Ascending aorta (tissue), 2 donors: Measurements from ENCODE around the gene DYNC1LI1. TPM values are rescaled to one million over a fixed set of nuclear protein-coding genes. Genes with fewer than 3 reads are reported as not detected.

Source experiments
- DNase-seq, 2 donors: peaks; one replicate each; pipeline ENCODE4 v3.0.0-alpha.2; 2019; ENCODE audit warnings: low spot score in 2 of 2
- H3K27ac ChIP-seq, 2 donors: fragments of 200-600 bp; sonication (generic); one replicate each; pipeline ENCODE4 v1.5.1; 2016 to 2017; ENCODE audit warnings: mild to moderate bottlenecking in 1 of 2
- H3K27me3 ChIP-seq: fragments of 200-600 bp; sonication (generic); one replicate; pipeline ENCODE4 v1.5.1; 2017
- H3K36me3 ChIP-seq, 2 donors: fragments of 200-600 bp; sonication (generic); one replicate each; pipeline ENCODE4 v1.5.1; 2016
- H3K4me1 ChIP-seq, 2 donors: fragments of 200-600 bp; sonication (generic); one replicate each; pipeline ENCODE4 v1.5.1; 2016 to 2017; ENCODE audit warnings: mild to moderate bottlenecking in 1 of 2
- H3K4me3 ChIP-seq, 2 donors: fragments of 200-600 bp; sonication (generic); one replicate each; pipeline ENCODE4 v1.5.1; 2016 to 2017; ENCODE audit warnings: mild to moderate bottlenecking in 1 of 2
- H3K9me3 ChIP-seq, 2 donors: fragments of 200-600 bp; sonication (generic); one replicate each; pipeline ENCODE4 v1.5.1; 2016
- intact Hi-C: fragments of 100-400 bp; cut with DNase I; formaldehyde crosslinking; loops from one replicate; pipeline ENCODE4 v1.15.1; 2023
- total RNA-seq: library from RNA; depleted of rRNA; stranded (reverse); fragments of >200 nt; gene quantifications from one replicate; pipeline ENCODE4 v1.1.0, GENCODE V29; 2016
- TF ChIP-seq, protein P1 (sequence below), 3 experiments: fragments of 200-600 bp in 2 of 3; fragments of 450-650 bp in 1 of 3; sonication (generic) in 2 of 3; IDR thresholded peaks; one replicate each; pipeline ENCODE4 v1.5.1; 2016 to 2019; ENCODE audit warnings: antibody characterized with exemption in 3 of 3, mild to moderate bottlenecking in 1 of 3, moderate library complexity in 1 of 3

The DYNC1LI1 gene
- total RNA-seq, 1 donor from 2014 or later, result 22.1 TPM

DNA sequence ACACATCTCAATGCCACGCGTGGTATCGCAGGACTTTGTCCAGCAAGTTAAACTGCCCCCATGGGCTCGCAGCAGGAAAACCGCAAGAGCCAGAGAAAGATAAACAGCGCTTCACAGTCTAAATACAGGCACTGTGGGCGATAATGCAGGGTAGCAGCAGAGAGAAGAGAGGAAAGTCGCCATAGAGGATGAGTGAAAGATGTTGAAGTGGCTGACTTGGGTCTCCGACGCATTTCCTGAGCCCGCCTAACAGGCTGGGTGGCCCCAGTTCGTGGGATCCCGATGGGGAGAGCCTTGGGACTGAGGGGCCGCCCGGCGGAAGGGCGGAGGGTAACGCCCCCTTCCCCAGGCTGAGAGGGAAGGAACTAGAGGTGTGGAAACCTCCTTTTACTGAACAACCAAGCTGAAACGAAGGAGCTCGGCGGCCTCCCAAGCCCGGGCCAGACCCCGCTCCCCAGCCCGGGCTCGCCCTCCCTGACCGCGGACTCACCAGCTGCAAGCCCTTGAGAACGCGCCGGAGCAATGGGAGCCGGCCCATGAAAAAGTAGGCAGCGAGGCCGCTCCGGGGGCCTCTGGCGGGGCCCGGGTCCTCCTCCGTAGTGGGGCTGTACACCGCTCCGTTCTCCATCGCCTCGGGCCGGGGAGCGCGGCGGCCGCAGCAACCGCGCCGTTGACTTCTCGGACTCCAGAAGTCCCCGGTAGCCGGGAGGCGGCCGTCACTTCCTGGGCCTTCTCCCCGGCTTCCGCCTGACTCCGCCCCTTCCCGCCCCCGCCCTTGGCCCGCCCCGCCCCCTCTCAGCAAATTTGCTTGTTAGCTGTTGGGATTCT, 68.3 kb downstream of the DYNC1LI1 start, which contains the start of gene CMTM6:
CMTM6 (minus strand) TSS at position 735 of the 828 bp plus-strand sequence; CDS start at position 628, 107 bp downstream.
- Histone ChIP-seq H3K27ac (peak within 1 kb of the TSS; percentile 95 to 99), H3K36me3 (no peaks in the 10 kb centered on the region), H3K4me3 (peak within 1 kb of the TSS; percentile 70 to 85), H3K9me3 (no peaks in the 10 kb centered on the region), H3K4me1 (peaks cover 0 to 10% of the 10 kb centered on the region in 2 donors), H3K27me3 (no peaks in the 10 kb centered on the region)
- TF ChIP-seq, protein P1, sequence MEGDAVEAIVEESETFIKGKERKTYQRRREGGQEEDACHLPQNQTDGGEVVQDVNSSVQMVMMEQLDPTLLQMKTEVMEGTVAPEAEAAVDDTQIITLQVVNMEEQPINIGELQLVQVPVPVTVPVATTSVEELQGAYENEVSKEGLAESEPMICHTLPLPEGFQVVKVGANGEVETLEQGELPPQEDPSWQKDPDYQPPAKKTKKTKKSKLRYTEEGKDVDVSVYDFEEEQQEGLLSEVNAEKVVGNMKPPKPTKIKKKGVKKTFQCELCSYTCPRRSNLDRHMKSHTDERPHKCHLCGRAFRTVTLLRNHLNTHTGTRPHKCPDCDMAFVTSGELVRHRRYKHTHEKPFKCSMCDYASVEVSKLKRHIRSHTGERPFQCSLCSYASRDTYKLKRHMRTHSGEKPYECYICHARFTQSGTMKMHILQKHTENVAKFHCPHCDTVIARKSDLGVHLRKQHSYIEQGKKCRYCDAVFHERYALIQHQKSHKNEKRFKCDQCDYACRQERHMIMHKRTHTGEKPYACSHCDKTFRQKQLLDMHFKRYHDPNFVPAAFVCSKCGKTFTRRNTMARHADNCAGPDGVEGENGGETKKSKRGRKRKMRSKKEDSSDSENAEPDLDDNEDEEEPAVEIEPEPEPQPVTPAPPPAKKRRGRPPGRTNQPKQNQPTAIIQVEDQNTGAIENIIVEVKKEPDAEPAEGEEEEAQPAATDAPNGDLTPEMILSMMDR (IDR thresholded peaks at IDR 0.05), result no peak
- intact Hi-C loops, result loop anchor here (2.0 kb wide), 1 partner anchor 68 kb away; the partner anchor contains the start of gene DYNC1LI1
- DNase-seq, result peak; percentile 21 to 88

GRCh38 chr3:32501783-32502117, 68.9 kb downstream of the DYNC1LI1 start:
- no peaks in the 10 kb centered on the region for H3K36me3 ChIP-seq
- no peaks in the 10 kb centered on the region for H3K9me3 ChIP-seq
- no peaks in the 10 kb centered on the region for H3K27me3 ChIP-seq
- peak overlapping the region; percentile 95 to 99 for H3K27ac ChIP-seq
- no peak for DNase-seq
- intact Hi-C loops, result loop anchor here (2.0 kb wide), 1 partner anchor 69 kb away; the partner anchor contains the start of gene DYNC1LI1
- peaks cover 0 to 10% of the 10 kb centered on the region in 2 donors for H3K4me1 ChIP-seq
- TF ChIP-seq, protein P1 (IDR thresholded peaks at IDR 0.05), result no peak
- H3K4me3 ChIP-seq, result peak overlapping the region; percentile 70 to 85

- intact Hi-C loops, result no loop called here
- H3K27ac ChIP-seq, result peak overlapping the region; percentile 95 to 99
These were observed 69.5 kb downstream of the DYNC1LI1 start for GRCh38 chr3:32500880-32501782.

DNA sequence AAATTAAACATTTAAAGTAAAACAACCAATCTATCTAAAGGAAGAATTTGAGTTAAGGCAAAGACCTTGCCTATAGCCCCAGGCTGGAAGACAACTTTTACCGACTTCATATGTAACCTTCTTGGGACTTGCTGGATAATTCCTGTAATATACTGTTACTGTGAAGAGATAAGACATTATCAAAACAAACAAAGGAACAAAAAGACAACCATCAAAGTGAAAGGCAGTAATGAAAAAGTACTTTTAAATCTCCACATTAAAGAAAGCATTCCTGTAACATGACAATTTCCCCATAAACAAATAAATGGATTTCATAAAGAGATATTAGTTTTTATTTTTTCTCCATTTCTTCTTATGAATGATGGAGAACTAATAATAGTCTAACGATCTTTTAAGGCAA, 70.4 kb downstream of the DYNC1LI1 start:
- H3K27me3 ChIP-seq, result no peaks in the 10 kb centered on the region
- no peak for DNase-seq
- no peak overlapping the region for H3K4me3 ChIP-seq
- intact Hi-C loops, result no loop called here
- H3K4me1 ChIP-seq, result peaks cover 0 to 10% of the 10 kb centered on the region in 2 donors
- TF ChIP-seq, protein P1 (IDR thresholded peaks at IDR 0.05), result no peak
- H3K36me3 ChIP-seq, result no peaks in the 10 kb centered on the region
- no peaks in the 10 kb centered on the region for H3K9me3 ChIP-seq
- no peak overlapping the region for H3K27ac ChIP-seq

More at GRCh38 chr3:32500880-32501782, 69.5 kb downstream of the DYNC1LI1 start:
- TF ChIP-seq, protein P1 (IDR thresholded peaks at IDR 0.05), result no peak
- H3K4me1 ChIP-seq, result peaks cover 0 to 10% of the 10 kb centered on the region in 2 donors
- no peaks in the 10 kb centered on the region for H3K9me3 ChIP-seq
- peak overlapping the region; percentile 70 to 85 for H3K4me3 ChIP-seq
- no peaks in the 10 kb centered on the region for H3K27me3 ChIP-seq
- DNase-seq, result no peak
- no peaks in the 10 kb centered on the region for H3K36me3 ChIP-seq

DNA sequence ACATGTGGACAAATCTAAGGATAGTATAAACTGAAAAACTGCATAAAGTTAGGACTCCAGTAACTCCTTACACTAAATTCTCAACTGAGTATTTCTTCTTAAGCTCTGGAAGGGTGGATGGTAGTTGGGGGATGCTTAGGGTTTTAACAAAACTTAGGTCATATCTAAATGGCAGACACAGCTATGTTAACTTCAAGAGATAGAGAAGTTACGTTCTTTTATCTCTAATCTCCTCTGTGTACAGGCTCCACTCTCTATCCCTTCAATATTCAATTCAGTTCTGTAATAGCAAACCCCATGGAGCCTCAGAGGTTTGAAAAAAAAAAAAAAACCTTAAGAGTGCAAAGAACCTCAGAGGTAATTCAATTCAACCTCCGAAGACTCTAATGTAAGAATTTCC, 71.1 kb downstream of the DYNC1LI1 start:
- intact Hi-C loops, result no loop called here
- H3K4me3 ChIP-seq, result no peak overlapping the region

More for the DNA sequence above, 71.1 kb downstream of the DYNC1LI1 start:
- DNase-seq, result no peak
- Histone ChIP-seq H3K9me3 (no peaks in the 10 kb centered on the region), H3K27ac (no peak overlapping the region), H3K4me1 (peaks cover 0 to 10% of the 10 kb centered on the region in 2 donors), H3K36me3 (no peaks in the 10 kb centered on the region), H3K27me3 (no peaks in the 10 kb centered on the region)
- TF ChIP-seq, protein P1 (IDR thresholded peaks at IDR 0.05), result no peak
